HFFc6 (cell line): ENCODE measurements around the gene RABEPK. TPM values are rescaled to one million over a fixed set of nuclear protein-coding genes. Genes with fewer than 3 reads are reported as not detected.
A peak's percentile ranks its signal among the peaks of the same experiment; 100 is the strongest.
"Not testable (repeated sequence)": the region's sequence is repeated elsewhere in the genome, so short reads cannot be mapped to it uniquely, and the experiment has no call there.

Source experiments
- DNase-seq: peaks from one replicate; pipeline ENCODE4 v3.0.0-alpha.2; 2018
- H3K27ac Mint-ChIP-seq: 2 replicates; pipeline ENCODE4 v1.8.0; 2020; ENCODE audit warnings: mild to moderate bottlenecking, mixed read lengths
- H3K27me3 Mint-ChIP-seq: 2 replicates; pipeline ENCODE4 v1.8.0; 2021; ENCODE audit warnings: mild to moderate bottlenecking, moderate library complexity, mixed read lengths; ENCODE audit not compliant: insufficient read depth
- H3K36me3 Mint-ChIP-seq: 2 replicates; pipeline ENCODE4 v1.8.0; 2021; ENCODE audit warnings: low read depth, mixed read lengths
- H3K4me1 Mint-ChIP-seq: 2 replicates; pipeline ENCODE4 v1.8.0; 2020; ENCODE audit warnings: low read depth, mixed read lengths
- H3K4me3 Mint-ChIP-seq: 2 replicates; pipeline ENCODE4 v1.8.0; 2020; ENCODE audit warnings: mild to moderate bottlenecking, moderate library complexity, mixed read lengths
- H3K9me3 Mint-ChIP-seq: 2 replicates; pipeline ENCODE4 v1.8.0; 2020; ENCODE audit warnings: mild to moderate bottlenecking, mixed read lengths
- CTCF ChIP-seq: fragments of 200-600 bp; sonication (generic); IDR thresholded peaks from 2 replicates; pipeline ENCODE4 v1.5.0; 2021; ENCODE audit warnings: antibody characterized with exemption, mild to moderate bottlenecking
- total RNA-seq, 6 experiments: library from RNA; stranded (reverse); fragmentation: NEBNext Ultra II Directional; extraction: Animal tissue kit (Norgen Biotek cat#: 25700); gene quantifications; 2 replicates in 1 of 6; 3 replicates in 5 of 6; pipeline ENCODE4 v1.2.3, GENCODE V29; 2021

Gene RABEPK
- total RNA-seq, 6 experiments from 2014 or later: 29.6 to 39.2 (median 32.7) TPM

- peak overlapping the region; percentile 95 for H3K4me3 Mint-ChIP-seq
- TF ChIP-seq CTCF: no peak
Observed at GRCh38 chr9:125235804-125236519, 35.6 kb downstream of the RABEPK start.

DNA sequence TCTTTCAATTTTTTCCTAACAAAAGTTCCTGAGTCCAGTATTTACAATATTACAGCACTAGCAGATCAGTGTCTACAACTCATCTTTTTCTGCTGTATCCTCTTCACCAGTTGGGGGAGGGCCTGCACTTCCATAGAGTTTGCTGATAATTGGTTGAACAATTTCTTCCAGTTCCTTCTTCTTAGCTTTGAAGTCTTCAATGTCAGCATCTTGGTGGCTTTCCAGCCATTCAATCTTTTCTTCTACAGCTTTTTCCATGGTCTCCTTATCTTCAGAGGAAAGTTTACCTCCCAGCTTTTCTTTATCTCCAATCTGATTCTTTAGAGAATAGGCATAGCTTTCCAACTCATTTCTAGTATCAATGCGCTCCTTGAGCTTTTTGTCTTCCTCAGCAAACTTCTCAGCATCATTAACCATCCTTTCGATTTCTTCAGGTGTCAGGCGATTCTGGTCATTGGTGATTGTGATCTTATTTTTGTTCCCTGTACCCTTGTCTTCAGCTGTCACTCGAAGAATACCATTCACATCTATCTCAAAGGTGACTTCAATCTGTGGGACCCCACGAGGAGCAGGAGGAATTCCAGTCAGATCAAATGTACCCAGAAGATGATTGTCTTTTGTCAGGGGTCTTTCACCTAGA lies 36.3 kb downstream of the RABEPK start:
- peak; percentile 12; the same call in 1 of the 2 replicates for TF ChIP-seq CTCF
- H3K4me3 Mint-ChIP-seq: peak overlapping the region; percentile 95
- H3K27ac Mint-ChIP-seq: peak overlapping the region; percentile 70
- H3K4me1 Mint-ChIP-seq: peaks cover 59% of the 10 kb centered on the region
- not testable (repeated sequence) for H3K9me3 Mint-ChIP-seq, DNase-seq
- peaks cover 67% of the 10 kb centered on the region for H3K36me3 Mint-ChIP-seq
- peaks cover 16% of the 10 kb centered on the region for H3K27me3 Mint-ChIP-seq

More at GRCh38 chr9:125235804-125236519, 35.6 kb downstream of the RABEPK start:
- Mint-ChIP-seq H3K36me3 (peaks cover 64% of the 10 kb centered on the region), H3K27ac (peak overlapping the region; percentile 70), H3K9me3 (peaks cover 2% of the 10 kb centered on the region), H3K4me1 (peaks cover 59% of the 10 kb centered on the region), H3K27me3 (peaks cover 12% of the 10 kb centered on the region)
- no peak for DNase-seq

GRCh38 chr9:125238127-125238914 lies 38.0 kb downstream of the RABEPK start:
- H3K27me3 Mint-ChIP-seq: peaks cover 17% of the 10 kb centered on the region
- H3K36me3 Mint-ChIP-seq: peaks cover 60% of the 10 kb centered on the region
- DNase-seq: no peak
- no peak for TF ChIP-seq CTCF
- peaks cover 68% of the 10 kb centered on the region for H3K4me1 Mint-ChIP-seq
- peak overlapping the region; percentile 70 for H3K27ac Mint-ChIP-seq
- H3K9me3 Mint-ChIP-seq: peaks cover 6% of the 10 kb centered on the region
- peak overlapping the region; percentile 95 for H3K4me3 Mint-ChIP-seq

DNA sequence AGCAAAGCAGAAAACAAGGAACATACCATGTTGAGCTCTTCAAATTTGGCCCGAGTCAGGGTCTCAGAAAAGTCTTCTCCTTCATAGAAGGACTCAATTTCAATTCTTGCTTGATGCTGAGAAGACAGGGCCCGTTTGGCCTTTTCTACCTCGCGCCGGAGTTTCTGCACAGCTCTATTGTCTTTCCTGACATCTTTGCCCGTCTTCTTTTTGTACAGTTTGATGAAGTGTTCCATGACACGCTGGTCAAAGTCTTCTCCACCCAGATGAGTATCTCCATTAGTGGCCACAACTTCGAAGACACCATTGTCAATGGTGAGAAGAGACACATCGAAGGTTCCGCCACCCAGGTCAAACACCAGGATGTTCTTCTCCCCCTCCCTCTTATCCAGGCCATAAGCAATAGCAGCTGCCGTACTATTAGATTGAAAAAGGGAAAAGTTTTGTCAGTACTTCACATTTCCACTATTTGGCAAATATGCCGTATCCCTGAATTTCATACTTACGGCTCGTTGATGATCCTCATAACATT lies 38.6 kb downstream of the RABEPK start:
- peak overlapping the region; percentile 70 for H3K27ac Mint-ChIP-seq
- TF ChIP-seq CTCF: no peak
- H3K4me1 Mint-ChIP-seq: peaks cover 68% of the 10 kb centered on the region
- H3K27me3 Mint-ChIP-seq: peaks cover 14% of the 10 kb centered on the region
- H3K4me3 Mint-ChIP-seq: peak overlapping the region; percentile 95
- H3K36me3 Mint-ChIP-seq: peaks cover 60% of the 10 kb centered on the region
- peaks cover 6% of the 10 kb centered on the region for H3K9me3 Mint-ChIP-seq
- DNase-seq: no peak
